GM19324 (cell line): ENCODE data around the gene TENM4.

Experiments
- ATAC-seq: cut with Tn5 transposase; IDR thresholded peaks from one replicate; pipeline ENCODE4 v1.9.1; 2021; ENCODE audit warnings: mild to moderate bottlenecking, moderate library complexity; ENCODE audit not compliant: unreplicated experiment, low FRiP score

The TENM4 gene

GRCh38 chr11:79358258-79358657 is 82.6 kb downstream of the TENM4 start:
- no peak for ATAC-seq

DNA sequence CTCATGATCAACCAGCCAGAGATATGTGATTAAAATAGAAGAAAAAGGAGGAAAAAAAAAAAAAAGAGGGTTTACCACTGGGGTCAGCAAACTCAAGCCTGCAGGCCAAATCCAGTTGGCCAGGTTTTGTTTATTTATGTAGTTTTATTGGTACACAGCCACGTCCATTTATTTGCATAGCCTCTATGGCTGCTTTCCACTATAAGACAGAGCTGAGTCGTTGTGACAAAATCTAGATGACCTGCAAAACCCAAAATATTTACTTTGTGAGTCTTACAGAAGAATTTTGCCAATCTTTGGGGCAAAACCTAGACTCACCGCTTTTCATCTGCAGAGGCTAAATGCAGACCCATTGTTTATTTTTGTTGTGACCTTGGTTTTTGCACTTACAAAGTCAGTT is 87.1 kb downstream of the TENM4 start:
- ATAC-seq = no peak

DNA sequence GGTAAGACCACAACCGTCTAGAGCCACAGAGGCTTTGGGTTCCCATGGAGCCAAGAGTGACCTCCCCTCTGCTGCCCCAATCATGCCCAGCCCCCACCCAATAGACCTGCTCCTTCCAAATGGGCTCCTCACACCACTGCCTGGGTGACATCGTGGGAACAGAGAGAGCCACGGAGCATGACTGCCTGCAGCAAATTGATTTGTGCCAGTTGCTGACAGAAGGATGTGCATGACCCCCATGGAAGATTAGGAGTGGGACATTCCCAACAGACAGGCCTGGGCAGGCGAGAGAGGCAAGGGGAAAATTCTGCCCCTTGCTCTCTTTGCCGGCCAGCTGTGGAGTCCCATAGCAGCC is 88.5 kb downstream of the TENM4 start:
- no peak for ATAC-seq

GRCh38 chr11:79348976-79349682 is 91.7 kb downstream of the TENM4 start:
- ATAC-seq = no peak

- ATAC-seq = no peak
Measured at GRCh38 chr11:79346021-79346420, 94.8 kb downstream of the TENM4 start.

DNA sequence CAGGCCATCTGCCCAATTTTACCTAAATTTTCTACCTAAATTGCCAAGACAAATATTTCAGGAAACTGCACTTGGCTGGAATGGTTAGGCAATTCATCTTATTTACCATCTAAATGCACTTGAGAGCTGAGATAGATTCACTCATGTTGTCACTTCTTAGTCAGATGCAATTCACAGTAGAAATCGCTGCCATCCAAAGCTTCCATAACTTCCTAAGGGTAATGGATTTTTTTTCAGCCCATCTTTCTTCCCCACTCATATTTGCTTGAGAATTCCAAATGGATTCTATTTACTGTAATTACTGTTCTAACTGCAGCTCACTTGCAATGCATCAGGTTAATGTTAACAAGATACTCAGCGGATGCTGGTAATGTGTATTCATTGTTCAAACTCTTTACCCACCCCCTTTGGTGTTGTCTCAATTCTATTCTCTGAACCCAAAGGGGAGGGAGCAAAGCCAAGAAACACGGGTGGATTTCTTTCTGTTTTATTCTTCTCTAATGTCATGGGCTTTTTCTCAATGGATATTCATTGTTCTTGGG is 96.0 kb downstream of the TENM4 start:
- ATAC-seq = no peak

DNA sequence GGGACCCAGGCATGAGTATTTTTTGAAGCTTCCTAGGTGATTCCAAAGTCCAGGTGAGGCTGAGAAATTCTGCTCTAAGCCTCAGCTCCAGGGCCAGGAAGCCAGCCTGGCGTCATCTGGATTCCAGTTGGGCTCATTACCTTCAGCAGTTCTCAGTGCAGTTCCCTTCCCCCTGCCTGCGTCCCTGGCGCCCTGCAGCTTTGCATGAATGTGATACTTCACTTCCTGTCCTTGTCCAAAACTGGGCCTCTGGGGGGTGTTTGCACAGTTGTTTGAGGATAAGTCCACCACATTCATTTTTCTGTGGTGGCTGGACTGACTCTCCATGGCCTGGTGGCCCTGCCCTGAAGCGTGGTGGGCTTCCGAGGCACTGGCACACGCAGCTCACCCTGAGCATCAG is 98.1 kb downstream of the TENM4 start:
- no peak for ATAC-seq

- no peak for ATAC-seq
Measured at GRCh38 chr11:79342236-79342635, 98.6 kb downstream of the TENM4 start.

DNA sequence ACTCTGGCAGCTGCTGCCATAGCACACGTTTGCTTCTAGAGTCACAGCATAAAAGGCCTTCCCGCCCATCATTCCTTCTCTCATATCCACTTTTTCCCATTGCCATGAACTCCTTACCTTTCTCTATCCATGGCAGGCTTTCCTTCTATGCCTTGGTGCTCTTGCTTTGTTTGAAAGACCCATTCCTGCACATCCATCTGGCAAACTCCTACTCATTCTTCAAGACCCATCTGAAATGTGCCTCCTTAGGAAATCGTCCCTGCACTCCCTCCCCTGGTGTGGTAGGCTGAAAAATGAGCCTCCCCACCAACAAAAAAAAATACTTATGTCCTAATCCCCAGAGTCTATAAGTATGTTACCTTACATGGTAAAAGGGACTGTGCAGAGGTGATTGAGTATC is 100.3 kb downstream of the TENM4 start:
- no peak for ATAC-seq

GRCh38 chr11:79336797-79337517 is 103.9 kb downstream of the TENM4 start:
- no peak for ATAC-seq

DNA sequence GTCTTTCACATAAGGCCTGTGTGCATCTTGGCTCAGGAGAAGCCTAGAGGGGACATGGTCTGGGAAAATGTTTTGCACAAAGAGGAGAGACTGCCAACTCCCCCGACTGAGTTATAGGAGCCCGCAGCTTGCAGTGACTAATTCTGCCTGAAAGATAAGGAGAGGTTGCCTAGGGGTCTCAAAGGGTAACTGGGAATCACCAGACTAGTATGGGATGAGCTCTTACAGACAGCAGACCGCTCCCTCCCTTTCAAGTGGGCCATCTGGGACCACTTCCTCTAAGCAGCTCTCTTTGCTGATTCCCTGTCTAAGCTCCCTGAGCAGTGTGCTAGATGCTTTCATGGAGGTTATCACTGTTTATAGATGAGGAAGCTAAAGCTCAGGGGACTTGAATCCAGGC is 105.1 kb downstream of the TENM4 start:
- no peak for ATAC-seq

GRCh38 chr11:79333355-79333754 is 107.5 kb downstream of the TENM4 start:
- no peak for ATAC-seq

DNA sequence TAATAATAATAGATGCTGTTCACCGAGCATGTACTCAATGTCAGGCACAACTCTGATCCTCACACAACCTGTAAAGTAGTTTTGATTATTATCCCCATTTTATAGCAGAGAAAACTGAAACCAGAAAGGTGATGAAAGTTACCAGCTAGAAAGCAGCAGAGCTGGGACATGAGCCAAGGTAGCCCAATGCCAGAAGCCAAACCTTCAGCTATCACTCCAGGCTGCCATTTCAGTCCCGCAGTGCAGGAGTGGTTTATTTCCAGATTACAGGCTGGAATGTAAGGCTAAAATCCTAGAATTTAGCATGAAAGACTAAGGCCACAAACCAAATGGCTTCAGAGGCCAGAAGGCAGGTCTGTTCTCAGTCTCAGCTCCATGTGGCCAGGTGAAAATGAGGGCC is 108.8 kb downstream of the TENM4 start:
- no peak for ATAC-seq

- no peak for ATAC-seq
Measured at GRCh38 chr11:79331203-79331901, 109.5 kb downstream of the TENM4 start.

DNA sequence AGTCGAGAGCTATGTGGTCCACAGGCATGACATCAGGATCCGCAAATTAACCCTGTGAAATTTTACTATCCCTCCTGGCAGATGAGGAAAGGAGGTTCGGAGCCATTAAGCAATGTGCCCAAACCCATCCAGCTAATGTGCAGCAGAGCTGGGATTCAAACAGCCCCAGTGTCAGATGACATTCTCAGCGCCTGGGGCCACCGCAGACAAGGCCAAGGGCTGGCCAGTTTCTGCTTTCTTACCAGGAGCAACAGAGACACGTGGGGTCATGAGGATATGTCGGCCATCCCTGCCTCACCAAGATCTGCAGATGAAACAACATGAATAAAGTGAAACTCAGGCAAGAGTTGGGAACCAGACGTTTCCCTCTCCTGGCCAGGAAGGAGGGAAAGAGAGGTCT is 110.2 kb downstream of the TENM4 start:
- no peak for ATAC-seq

DNA sequence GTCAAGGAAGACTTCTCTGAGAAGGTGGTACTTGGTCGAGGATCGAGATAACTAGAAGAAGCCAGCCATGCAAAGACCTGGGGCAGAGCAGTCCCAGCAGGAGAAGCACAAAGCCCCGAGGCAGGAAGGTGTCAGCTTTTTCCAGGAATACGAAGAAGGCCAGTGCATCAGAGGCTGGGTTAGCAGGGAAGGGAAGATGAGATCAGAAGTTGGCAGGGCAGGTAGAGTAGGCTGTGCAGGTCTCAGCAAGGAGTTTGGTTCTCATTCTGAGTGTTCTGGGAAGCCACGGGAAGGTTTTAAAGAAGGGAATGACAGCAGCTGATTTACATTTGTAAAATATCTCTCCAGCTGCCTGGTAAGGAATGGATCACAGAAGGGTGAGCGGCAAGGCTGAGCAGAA is 111.3 kb downstream of the TENM4 start:
- no peak for ATAC-seq

DNA sequence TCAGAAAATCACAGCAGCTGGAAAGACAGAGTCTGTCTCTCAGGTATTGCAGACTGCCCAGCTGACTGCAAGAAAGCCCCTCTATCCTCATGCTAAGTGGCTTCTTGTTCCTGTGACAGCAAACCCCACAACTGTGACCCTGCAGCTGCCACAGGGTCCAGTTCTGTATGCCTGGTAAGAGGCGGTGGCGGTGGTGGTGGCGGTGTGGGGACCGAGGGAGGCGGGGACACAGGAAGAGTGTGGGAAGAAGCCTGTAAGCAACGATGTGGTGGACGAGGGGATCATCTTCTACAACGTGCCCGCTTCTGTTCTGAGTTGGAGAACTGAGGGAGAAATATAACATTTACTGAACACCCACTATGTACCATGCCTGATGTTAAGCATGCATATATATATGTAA is 112.4 kb downstream of the TENM4 start:
- ATAC-seq = no peak

- no peak for ATAC-seq
Measured at GRCh38 chr11:79325851-79326250, 115.0 kb downstream of the TENM4 start.

GRCh38 chr11:79321263-79321662 is 119.6 kb downstream of the TENM4 start:
- ATAC-seq = no peak

DNA sequence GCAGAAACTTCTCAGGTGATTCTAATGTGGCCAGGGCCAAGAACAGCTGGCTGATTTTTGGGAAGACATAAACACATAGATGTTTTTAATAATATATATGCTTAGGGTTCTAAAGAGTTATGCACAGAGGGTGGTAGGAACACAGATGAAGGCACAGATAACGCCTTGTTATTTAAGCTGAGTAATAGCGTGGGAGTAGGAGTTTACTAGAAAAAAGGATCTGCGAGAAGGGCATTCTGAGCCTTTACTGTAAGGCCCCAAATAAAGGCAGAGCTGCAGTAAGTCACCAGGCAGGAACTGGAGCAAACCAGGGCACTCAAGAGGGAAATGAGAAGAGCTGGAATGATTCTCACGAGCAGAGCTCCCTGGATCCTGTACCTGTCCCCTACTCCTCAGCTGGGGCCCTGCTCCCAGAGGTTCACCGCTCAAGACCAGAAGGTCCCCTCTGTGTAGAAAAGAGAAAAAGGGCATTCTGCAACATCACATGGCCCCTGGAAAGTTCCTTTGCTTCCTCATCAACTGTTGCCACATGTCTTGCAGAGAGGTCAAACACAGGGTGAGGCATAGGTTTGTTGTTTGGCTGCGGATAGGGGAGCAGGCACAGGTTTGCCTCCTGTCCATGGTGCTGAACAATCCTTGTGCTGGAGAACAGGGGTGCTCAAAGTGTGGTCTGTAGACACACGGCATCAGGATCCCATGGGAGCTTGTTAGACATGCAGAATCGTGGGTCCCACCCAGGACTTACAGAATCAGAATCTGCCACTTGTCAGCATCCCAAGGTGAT is 125.7 kb downstream of the TENM4 start:
- ATAC-seq = no peak

- ATAC-seq = no peak
Measured at GRCh38 chr11:79313530-79313913, 127.3 kb downstream of the TENM4 start.
